GM21737 (cell line): ENCODE results near the gene H3-3A.

ENCODE experiments used
- ATAC-seq: cut with Tn5 transposase; IDR thresholded peaks from one replicate; pipeline ENCODE4 v1.9.1; 2021; ENCODE audit warnings: mild to moderate bottlenecking, moderate library complexity; ENCODE audit not compliant: unreplicated experiment

Gene H3-3A

DNA sequence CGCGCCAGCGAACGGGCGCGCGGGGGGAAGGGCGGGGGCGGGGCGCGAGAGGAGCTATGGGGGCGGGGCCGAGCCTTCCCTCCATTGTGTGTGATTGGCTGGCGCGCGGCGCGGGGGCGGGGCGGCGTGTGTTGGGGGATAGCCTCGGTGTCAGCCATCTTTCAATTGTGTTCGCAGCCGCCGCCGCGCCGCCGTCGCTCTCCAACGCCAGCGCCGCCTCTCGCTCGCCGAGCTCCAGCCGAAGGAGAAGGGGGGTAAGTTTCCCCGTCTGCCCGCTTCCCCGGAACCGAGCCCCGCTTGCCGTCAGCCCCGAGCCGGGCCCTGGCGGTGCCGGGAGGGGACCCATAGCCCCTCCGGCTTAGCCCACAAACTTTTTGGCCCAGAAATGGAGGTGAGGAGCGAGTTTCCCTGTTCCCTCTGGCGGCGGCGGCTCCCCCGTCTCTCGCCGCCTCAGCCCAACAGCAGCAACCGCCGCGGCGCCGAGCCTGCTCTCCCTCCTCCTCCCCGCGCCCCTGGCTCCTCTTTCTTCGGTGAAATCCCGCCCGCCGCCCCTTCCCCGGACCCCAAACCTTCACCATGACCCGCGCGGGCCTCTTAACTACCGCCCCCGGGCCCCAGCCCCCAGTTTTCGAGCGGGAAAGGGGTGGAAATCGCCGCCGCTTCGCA, at the start of gene H3-3A:
H3-3A (plus strand) TSS at position 159 of the 666 bp plus-strand sequence. CDS start 1,636 bp downstream, outside the sequence.
- ATAC-seq = peak; percentile 74

DNA sequence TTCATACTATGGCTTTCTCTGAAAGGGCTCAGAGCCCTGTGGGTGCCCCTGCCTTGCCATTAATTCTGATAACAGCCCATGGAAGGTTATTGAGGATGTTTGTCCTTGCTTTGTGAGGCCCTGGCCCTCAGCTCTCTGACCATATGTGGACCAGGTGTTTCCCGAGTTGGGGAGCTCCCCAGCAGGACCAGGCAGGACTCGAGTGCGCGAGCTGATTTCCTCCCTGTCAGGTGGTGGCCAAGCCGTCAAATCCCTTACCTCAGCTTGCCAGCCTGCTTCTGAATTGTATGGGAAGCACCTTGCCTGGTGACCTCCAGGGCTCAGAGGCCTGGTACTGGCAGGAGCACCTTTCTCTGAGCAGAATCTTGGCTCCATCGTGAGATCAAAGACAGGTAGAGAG, 45.4 kb upstream of the H3-3A start:
- ATAC-seq = no peak

DNA sequence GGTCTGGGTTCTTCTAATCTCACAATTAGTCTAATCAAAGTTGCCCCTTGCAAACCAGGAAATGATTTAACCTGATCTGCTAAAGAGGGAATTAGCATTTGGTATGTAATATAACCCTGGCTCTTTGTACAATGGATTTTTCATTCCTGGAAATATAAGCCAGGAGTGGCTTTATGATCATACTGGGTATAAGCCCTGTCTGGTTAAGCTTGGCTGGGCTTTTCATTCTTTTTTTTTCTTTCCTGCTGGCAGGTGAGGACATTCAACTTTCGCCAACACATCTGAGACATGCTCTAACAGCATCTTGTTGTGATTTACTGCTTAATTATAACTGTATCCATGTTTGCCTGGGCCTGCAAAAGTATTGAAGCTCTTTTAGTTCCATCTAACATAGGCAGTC, 42.9 kb upstream of the H3-3A start:
- ATAC-seq = no peak

DNA sequence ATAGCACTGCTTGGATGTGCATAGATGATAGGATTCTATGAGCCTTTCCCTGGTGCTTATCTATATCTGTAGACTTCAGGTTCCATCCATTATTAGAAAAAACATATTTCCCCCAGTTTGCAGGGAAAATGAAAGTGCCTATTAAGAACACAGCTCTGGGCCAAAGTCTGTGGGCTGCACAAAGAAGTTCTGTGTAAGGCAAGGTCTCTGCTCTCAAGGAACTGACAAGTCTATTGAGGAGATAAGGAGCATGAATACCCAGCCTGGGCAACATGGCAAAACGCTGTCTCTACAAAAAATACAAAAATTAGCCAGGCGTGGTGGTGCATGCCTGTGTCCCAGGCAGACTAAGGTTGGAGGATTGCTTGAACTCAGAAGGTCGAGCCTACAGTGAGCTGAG, 41.1 kb upstream of the H3-3A start:
- no peak for ATAC-seq

DNA sequence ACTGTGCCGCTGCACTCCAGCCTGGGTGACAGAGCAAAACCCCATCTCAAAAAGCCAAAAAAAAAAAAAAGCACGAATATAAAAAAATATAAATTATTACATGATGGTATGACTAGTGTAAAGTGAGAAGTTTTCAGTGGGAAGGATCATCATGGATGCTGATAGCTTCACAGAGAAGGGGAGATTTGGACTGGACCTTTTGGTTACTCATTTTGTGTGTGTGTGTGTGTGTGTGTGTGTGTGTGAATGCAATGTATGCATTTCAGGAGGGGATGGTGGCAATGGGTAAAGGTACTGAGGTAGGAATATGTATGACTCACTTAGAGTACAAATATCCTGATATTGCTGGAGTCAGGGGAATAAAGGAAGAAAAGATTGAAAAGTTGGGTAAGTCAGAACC, 40.7 kb upstream of the H3-3A start:
- no peak for ATAC-seq

DNA sequence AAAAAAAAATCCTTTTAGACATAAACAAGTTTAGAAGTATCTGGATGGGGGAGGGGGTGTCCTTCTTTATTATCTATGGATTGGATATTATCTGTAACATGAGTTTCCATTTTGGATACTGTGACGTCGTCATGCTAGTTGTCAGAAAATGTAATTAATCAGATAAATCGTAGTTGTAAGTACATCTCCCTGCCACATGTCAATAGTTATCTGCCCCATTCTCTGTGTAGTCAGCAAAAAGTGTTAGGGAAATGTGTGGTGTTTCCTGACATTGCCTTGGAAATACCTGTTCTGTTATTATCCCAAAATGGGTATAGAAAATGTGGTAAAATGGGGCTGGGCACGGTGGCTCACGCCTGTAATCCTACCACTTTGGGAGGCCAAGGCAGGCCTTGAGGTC, 38.8 kb upstream of the H3-3A start:
- no peak for ATAC-seq

DNA sequence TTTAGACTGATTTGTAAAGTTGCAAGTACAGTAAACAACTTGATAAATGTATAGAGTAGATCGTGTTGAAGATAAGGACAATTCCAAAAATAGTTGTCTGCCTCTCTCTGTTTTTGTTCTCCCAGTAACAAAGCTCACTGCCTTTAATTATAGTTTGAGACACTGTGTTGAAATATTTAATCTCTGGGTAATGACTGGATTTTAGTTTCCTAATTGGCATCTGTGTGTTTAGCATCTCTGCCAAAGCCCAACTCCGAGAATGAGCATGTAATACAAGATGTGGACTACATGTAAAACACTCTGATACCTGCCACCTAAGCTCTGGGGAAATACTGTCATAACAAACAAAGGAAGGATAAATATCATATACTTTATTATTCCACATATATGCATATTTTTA, 35.7 kb upstream of the H3-3A start:
- ATAC-seq = no peak

DNA sequence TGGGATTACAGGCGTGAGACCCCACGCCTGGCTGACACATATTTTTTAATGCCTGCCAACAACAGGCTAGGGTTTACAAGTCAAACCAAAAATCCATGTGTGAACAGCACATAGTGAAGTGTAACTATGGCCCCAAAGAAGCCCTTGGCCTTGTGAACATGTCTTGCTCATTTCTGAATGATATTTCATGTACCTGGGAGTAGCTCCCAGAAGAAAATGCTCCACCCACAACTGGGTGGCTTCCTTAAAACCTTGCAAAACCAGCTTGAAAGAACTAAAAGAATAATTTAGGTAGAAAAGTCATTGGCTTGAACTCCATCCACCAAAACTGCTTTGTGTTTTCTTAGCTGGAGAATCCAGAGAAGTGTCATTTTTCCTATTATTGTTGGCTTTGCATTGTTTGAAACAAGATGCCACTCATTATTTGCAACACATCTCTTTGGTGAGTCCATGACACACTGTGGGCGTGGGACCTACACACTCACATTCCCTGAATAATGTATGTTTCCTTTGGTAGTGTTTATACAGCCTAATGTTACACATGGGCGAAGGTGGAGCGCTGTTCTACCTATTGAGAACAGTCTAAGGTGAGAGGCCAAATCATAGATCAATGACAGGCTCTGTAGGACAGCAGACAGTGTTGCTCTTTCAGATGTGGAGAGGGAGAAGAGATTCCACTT, 34.8 kb upstream of the H3-3A start:
- no peak for ATAC-seq

DNA sequence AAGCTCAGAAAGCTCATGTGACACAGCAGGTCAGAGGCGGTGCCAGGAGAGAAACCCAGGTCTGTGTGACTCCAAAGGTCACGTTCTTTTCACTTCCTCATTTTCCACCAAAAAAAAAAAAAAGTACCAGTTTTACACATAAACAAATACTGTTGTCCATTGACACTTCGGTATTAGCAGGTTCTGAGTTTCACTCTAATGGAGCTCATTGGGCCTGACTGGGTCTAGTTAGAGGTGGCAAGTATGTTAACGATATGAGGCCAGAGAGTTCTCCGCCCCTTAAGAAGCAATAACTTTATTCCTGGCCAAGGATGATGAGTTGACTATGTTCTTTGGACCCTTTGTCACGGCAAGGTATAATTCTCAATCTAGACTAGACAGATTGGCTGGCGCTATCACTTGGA, 33.4 kb upstream of the H3-3A start:
- ATAC-seq = peak; percentile 69

DNA sequence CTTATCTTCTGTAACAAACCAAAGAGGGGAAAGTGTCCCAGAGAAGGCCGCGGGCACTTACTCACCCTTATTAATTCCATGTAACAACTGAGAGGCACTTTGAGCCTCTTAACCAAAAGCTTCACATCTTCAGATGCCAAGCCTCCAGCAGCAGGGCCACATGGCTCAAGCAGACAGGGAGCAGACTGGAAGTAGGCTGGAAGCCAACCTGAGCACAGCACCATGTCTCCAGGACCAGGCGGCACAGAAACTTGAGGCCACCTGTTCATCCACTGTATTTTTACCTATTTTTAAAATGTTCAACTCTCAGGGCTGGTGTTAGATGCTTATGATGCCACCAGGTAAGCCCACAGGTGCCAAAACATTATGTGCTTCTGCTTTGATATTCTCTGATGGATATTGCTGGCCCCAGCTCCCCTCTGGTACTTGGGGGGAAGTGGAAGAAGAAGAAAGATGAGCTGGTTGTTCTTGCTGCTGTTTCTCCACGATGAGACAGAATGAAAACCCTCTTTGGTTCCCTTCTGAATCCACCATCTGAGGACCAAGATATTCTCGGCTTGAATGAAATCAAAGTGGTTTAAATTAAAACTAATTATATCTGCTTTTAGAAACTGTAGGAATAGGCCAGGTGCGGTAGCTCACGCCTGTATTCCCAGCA, 32.8 kb upstream of the H3-3A start:
- ATAC-seq = no peak

DNA sequence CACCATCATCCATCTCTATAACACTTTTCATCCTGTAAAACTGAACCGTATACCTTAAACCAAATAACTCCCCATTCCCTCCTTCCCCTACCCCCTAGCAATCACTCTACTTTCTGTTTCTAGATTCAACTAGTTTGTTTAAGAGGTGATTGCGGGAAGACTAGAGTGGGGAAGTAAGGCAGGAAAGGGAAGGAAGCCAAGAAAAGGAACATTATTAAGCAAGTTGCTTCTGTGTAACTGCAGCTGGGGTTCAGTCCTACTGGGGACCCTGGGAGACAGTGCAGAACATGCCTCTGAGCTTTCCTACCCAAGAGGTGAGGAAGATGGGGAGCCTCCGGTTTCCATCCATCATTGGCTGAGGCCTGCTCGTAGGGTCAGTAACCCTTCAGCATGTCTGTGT, 28.9 kb upstream of the H3-3A start:
- ATAC-seq = no peak

DNA sequence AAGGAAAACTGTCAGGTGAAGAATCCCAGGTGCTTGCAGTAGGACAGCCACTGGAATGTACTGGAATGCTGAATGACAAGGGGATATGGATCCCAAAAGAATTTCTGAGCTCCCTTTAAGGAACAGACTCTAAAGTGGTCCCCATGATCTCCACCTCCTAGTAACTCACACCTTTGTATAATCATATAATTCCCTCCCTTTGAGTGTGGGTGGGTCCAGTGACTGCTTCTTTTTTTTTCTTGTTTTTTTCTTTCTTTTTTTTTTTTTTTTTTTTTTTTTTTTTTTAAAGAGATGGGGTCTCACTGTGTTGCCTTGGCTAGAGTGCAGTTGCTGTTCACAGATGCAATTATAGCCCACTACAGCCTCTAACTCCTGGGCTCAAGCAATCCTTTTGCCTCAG, 28.5 kb upstream of the H3-3A start:
- ATAC-seq = no peak

DNA sequence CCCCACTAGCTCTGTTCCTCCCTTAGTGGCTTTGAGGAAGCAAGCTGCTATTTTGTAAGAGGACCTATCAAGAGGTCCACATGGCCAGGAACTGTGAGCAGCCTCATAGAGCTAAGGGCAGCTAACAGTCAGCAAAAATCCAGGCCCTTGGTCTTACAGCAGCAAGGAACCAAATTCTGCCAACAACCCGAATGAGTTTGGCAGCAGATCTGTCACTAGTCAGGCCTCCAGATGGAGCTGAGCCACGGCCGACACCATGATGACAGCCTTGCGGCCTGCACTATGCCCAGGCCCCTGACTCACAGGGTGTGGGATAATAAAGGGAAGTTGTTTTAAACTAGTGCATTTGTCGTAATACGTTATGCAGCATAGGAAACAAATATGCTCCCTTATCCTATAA, 28.0 kb upstream of the H3-3A start:
- no peak for ATAC-seq

DNA sequence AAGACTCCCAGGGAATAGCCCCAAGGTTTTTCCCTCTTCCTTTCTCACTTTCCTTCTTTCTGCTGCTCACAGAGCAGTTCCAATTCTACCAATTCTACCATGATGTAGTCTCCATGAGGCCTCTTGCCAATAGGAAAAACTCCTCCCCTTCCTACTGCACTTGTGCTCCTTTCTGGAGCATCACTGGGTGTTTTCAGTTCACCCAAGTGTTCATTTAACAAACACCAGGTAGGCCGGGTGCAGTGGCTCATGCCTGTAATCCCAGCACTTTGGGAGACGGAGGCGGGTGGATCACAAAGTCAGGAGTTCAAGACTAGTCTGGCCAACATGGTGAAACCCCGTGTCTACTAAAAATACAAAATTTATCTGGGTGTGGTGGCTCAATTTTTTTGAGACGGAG, 26.6 kb upstream of the H3-3A start:
- no peak for ATAC-seq

DNA sequence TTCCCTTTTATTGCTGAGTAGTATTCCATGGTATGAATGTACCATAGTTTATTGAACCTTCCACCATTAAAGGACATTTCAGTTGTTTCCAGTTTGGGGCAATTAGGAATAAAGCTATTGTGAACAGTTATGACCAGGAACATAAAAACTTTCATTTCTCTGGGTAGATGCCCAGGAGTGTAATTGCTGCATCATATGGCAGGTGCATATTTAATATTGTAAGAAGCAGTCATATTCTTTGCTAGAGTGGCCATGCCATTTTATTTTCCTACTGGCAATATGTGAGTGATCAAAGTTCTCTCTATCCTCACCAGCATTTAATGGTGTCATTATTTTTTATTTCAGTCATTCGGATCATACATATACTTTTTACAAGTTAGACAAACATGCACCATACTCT, 23.9 kb upstream of the H3-3A start:
- ATAC-seq = no peak

DNA sequence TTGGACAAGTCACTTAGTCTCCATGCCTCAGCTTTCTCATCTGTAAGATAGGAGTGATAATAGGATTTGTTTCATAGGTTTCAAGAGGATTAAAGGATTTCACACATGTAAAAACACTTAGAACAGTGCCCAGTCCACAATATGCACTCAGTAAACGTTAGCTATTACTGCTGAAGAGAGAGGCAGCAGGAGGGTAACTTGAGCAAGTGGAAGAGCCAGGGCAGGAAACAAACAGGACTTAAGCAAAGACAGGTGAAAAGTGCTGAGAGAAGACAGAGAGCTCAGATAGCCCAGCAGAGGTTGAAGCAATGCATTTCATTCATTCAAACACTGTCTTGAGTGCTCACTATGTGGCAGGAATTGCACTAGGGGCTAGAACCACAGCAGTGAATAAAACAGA, 21.1 kb upstream of the H3-3A start:
- no peak for ATAC-seq

DNA sequence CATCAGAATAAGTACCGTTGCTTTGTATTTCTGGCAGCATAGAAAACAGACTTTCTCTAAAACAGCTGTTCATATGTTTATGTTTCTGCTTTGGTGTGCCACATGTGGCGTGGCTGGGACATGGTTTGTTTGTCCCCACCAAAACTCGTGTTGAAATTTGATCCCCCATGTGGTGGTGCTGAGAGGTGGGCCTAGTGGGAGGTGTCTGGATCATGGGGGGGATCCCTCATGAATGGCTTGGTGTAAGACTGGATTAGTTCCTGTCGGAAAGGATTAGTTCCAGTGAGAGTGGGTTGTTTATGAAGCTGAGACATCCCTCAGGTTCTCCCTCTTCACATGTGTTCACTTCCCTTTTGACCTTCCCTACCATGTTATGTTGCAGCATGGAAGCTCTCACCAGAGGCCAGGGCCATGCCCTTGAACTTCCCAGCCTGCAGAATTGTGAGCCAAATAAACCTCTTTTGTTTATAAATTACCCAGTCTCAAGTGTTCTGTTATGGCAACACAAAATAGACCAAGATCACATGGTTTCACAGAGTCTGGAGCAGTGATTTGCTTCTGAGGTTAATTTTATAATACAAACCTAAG, 17.9 kb upstream of the H3-3A start:
- no peak for ATAC-seq

DNA sequence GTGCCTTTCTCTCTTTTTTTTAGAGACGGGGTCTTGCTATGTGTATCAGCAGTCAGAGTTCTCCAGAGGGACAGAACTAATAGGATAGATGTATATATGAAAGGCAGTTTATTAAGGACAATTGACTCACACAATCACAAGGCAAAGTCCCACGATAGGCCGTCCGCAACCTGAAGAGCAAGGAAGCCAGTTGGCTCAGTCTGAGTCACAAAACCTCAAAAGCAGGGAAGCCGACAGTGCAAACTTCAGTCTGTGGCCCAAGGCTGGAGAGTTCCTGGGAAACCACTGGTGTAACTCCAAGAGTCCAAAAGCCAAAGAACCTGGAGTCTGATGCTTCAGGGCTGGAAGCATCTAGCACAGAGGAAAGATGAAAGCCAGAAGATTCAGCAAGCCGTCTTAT, 16.3 kb upstream of the H3-3A start:
- ATAC-seq = no peak

DNA sequence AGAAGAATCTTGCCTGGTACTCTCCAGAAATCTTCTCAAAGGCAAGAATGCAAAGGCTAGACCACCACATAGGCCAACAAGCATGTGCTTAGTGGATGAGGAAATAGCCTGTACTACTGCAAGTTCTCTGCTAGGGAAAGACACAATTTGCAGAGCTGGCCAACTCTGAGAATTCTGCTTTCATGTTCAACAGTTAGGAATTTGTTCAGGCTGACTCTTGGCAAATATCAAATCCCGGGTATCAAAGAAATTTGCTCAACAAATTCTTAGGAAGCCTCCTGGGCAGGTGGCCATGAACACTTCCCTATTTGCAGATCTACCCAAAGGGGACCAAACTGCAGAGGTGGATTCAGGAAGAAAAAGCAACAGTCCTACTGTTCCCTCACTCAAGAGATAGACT, 15.0 kb upstream of the H3-3A start:
- no peak for ATAC-seq

DNA sequence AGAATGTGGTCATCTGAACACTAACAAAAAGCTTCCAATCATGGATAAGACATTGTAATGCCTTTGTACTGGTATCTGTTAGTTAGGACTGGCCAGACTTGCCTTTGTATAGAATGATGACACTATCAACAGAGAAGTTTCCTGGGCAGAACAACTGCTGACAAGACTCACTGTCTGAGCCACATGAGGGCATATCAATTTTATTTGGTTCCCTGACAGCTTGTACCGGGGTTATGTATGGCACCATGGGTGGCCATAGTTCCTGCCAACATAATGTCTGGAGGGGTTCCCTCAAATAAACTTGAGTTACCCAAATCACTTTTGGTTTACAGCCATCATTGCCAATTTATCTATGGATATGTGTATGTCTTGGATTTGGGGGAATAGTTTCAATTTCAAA, 13.6 kb upstream of the H3-3A start:
- no peak for ATAC-seq

DNA sequence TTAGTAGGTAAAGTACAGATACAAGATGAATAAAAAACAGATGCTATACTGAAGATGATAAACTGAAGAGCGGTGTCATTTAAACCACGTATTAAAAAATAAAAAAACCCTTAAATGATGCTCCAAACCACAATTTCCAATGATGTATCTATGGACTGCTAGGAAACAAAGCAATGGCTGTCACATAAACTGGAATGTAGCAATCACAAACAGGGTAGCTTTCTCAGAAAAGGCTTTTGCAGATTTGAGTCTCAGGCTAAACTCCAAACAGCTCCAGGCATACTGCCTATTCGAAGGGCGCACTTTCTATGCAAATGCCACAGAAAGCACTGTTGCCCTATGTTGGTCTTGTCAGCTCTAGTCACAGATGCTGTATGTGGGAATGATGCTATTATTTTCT, 12.4 kb upstream of the H3-3A start:
- no peak for ATAC-seq

DNA sequence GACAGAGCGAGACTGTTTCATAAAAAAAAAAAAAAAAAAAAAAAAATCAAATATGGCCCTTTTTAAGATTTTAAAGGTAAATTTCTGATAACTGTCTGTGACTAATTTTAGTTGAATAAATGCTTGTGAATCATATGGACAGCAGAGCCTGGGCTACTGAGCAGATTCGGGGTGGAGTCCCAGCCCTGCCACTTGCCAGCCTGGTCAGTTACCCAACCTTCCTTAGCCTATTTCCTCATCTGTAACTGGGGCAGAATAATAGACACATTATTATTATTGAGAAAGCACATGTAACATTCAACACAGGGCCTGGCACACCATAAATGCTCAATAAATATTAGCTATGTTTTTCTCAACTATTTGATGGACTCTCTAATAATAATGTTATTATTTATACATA, 11.2 kb upstream of the H3-3A start:
- ATAC-seq = no peak
